Fibroblast of skin of left quadriceps (primary cell): ENCODE measurements around the gene PAK5.

ENCODE experiments used
- DNase-seq, 2 experiments: peaks; one replicate each; pipeline ENCODE4 v3.0.0-alpha.2; 2013; ENCODE audit warnings: low read depth in 2 of 2

The PAK5 gene

GRCh38 chr20:9838378-9839295, at the start of gene PAK5:
Gene PAK5 (minus strand): TSS chr20:9839076. CDS start chr20:9644328, 194,748 bp downstream.
- DNase-seq = peak; percentile 21 to 40

DNA sequence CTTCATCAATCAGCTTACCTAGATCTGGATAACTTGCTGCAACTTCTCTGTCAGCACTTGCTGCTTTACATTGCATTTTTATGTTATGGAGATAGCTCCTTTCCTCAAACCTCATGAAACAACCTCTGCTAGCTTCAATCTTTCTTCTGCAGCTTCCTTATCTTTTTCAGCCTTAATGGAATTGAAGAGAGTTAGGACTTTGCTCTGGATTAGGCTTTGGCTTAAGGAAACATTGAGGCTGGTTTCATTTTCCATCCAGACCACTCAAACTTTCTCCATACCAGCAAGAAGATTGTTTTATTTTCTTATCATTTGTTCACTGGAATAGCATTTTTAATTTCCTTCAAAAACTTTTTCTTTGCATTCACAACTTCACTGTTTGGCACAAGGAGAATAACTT, 48.8 kb upstream of the PAK5 start:
- no peak for DNase-seq

GRCh38 chr20:9886227-9886626, 47.4 kb upstream of the PAK5 start:
- peak; percentile 20 to 24 for DNase-seq

GRCh38 chr20:9884666-9885065, 45.8 kb upstream of the PAK5 start:
- no peak for DNase-seq

- no peak for DNase-seq
These were observed 45.2 kb upstream of the PAK5 start for GRCh38 chr20:9884061-9884460.

GRCh38 chr20:9877932-9878495, 39.1 kb upstream of the PAK5 start:
- DNase-seq = no peak

DNA sequence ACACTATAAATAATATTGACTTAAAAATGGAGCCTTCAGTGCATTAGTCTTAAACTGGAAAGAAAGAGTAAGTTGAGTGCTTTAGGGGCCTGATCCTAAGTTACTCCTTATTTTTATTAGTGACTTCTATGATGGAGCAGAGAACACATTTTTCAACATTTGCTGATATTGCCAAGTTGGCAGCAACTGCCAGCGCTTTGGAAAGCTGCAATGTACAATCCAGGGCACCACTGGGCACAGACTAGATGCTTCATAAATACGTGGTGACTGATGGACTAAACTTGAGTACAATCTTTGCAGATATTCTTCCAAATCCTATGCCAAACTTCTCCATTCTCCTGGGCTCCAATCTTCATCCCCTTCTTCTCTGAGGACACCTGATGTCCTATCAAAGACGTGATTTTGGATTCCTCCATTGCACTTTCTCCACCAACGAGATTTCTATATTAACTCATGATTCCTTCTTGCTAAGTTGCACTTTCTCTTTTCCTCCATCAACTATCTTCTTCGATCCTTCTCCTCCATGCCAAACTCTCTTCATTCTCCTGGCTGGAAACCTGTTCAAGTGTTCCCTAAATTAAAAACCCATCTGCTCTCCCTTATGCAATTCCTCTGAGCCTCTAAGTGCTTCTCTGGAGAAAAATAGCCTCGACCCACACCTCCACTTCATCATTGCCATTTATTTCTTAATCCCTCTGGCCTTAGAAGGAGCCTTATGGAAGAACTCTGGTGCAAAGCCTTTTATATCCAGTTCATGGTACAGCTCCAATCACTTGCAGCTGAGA, 28.5 kb upstream of the PAK5 start:
- no peak for DNase-seq

GRCh38 chr20:9852566-9852965, 13.7 kb upstream of the PAK5 start:
- no peak for DNase-seq

- DNase-seq = no peak
These were observed 750 bp upstream of the PAK5 start for GRCh38 chr20:9839626-9840025.

DNA sequence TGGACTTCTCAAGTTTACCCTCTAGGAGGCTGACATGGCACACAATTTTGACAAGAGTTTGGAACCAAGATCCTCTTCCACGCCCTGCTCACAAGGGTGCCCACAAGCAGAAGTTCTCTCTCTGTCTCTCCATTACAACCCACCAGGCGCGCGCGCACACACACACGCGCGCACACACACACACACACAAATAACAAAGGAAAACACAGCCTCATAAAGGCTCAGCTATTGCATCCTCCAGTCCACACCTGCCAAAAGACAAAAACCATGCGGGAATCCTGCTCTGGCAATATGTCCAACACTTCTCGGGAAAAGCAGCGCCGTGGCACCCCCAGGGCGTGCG, 870 bp downstream of the PAK5 start:
- no peak for DNase-seq

DNA sequence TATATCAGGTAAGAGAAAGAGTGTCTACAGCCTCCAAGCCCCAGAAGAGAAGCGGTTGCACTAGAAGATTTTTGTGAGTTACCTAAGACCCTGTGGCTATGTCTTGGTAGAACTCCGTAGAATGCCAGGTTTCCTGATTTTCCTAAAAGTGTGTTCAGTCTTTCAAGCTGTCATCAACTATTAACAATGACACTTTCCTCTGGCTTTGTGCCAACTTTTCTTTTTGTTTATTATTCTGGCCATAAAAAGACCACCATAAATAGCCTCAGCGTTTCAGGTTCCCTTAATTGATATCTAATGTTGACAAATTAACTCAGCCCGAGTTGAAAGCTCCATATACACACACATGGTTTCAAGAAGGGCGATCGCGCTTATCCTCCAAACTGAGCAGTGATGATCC, 1.2 kb downstream of the PAK5 start:
- no peak for DNase-seq

DNA sequence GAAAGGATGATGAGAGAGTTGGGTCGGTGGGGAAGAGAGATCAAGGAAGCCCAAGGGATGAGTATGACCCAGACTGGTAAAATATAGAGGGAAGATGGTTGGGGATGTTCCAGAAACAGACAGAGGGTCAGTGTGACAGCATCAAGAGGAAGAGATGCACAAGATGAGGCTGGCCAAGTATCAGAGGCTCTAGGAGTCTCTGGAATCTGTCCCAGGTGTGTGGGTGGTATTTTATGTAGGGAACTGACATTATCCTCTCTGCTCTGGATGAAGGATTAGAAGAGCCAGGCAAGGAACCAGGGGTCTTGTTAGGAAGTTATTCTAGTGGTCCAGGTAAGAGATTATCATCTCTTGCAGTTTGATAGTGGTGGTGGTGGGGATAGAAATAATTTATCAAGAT, 3.6 kb downstream of the PAK5 start:
- DNase-seq = no peak

GRCh38 chr20:9831032-9831431, 7.8 kb downstream of the PAK5 start:
- DNase-seq = no peak

DNA sequence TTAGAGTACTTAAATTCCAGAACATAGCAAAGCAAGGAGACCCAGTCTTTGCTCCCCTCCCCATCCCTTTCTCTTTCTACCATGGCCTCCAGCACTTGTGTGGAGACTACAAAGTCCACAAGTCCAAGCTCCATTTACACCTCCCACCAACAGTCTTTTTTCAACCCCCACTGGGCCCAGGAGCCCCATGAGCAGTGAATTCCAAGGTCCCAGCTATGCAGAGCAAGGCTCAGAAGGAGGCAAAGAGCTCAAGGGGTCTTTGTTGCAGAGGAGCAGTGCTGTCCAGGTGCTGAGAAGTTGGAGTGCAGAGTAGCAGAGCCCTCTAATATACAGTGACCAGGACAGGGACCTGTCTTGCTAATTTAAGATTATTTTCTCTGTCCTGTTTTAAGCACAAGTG, 9.0 kb downstream of the PAK5 start:
- no peak for DNase-seq

- no peak for DNase-seq
These were observed 21.2 kb downstream of the PAK5 start for GRCh38 chr20:9817654-9818053.

- DNase-seq = no peak
These were observed 23.2 kb downstream of the PAK5 start for GRCh38 chr20:9815632-9816031.

GRCh38 chr20:9810738-9811137, 28.1 kb downstream of the PAK5 start:
- no peak for DNase-seq

DNA sequence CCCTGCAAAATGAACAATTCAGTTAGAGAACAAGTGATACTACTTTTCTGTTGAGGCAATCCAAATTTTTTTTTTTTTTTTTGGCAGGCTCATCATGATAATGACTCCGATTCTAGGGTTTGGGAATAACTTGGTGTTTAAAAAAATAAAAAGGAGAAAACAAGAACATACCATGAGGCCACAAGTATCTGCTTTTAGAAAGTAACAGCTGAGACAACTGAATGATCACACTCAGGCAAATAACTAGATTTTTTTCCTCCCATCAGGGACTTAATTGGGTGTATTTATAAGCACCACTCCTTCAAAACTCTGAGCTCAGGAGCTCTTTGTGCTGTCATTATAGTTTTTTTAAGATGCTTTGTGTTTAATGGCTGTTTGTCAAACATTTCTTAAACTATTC, 29.6 kb downstream of the PAK5 start:
- DNase-seq = no peak

GRCh38 chr20:9808166-9808565, 30.7 kb downstream of the PAK5 start:
- no peak for DNase-seq

DNA sequence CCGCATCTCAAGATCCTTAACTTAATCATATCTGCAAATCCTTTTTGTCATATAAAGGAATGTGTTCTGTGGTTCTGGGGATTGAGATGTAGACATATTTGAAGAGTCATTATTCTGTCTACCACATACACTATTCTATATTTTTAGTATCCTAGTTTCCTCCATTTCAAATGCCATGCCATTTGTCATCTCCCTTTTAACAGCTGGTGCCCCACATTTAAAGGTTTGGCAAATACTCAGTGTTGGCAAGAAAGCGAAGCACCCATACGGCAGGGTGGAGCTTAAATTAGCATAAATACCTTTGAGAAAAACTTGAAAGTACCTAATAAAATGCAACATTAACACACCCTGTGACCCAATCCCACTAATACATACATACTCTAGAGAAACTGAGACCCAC, 31.7 kb downstream of the PAK5 start:
- DNase-seq = no peak

DNA sequence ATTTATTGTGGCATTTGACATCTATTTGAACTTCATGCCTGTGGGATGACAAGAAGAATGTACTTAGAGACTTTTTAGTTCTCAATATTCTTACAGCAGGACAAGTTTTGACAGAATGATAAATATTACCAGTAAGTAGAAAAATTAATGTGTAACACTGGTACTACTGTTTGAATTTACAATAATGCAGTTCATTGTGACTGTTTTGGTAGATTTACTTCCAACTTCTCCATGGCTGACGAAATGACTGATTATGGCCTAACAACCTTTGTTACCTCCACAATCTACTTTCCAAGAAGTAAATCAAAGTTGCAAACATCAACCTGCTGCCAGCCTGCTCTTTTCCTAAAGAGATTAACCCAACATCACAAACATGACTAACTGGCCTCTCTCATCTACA, 38.5 kb downstream of the PAK5 start:
- no peak for DNase-seq

- DNase-seq = no peak
These were observed 44.0 kb downstream of the PAK5 start for GRCh38 chr20:9794831-9795230.

DNA sequence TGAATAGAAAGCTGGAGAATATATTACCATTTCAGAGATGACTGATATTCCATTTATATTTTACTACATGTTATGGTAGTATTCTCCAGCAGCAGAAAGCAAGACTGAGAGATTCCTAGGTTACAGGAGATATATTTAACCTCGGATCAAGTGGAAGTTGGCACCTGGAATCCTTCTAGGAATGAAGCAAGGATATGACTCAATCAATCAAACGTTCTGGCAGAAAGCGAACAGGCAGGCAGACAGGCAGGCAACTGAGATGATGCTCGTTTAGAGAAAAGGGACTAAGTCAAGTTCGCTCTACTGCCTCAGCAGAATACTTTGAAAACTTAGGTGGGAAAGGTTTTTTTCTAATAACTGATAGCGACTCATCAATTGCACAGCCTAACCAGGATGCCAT, 46.2 kb downstream of the PAK5 start:
- no peak for DNase-seq
